Activated gamma-delta T cell treated with anti-CD3 and anti-CD28 coated beads, Interleukin-2, amount 50 U/mL, for 16 hours (primary cell): ENCODE measurements around the gene FABP2.
"Not testable (repeated sequence)": the region's sequence is repeated elsewhere in the genome, so short reads cannot be mapped to it uniquely, and the experiment has no call there.

ENCODE experiments used
- DNase-seq: peaks from one replicate; pipeline ENCODE4 v3.0.0-alpha.2; 2020; ENCODE audit warnings: low read depth

Gene FABP2

DNA sequence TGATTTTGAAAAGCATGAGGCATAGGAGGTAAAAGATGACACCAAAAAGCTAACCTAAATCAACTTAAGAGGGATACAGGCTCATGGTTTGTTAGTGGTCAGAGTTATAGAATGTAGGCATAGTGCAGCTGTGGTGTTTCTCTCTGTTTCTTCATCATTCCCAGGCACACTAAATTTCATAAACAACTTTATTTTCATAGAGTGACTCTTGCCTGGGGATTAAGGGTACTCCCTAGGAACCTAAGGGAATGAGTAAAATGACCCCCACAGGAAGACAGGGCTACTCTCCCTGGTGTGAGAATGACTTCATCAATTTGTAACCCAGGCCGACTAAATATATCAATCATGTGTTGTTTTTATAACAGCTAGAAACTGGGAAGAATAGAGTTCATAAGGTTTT lies 11.1 kb downstream of the FABP2 start:
- no peak for DNase-seq

DNA sequence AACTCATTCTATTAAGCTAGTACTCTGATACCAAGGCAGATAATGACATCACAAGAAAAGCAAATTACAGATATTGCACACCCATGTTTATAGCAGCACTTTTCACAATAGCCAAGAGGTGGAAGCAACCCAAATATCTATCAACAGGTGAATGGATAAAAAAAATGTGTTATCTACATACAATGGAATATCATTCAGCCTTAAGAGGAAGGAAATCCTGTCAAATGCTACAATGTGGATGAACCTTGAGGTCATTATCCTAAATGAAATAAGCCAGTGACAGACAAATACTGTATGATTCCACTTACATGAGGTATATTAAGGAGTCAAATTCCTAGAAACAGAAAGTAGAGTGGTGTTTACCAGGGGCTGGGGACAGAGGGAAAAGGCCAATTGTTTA lies 14.3 kb downstream of the FABP2 start:
- no peak for DNase-seq

DNA sequence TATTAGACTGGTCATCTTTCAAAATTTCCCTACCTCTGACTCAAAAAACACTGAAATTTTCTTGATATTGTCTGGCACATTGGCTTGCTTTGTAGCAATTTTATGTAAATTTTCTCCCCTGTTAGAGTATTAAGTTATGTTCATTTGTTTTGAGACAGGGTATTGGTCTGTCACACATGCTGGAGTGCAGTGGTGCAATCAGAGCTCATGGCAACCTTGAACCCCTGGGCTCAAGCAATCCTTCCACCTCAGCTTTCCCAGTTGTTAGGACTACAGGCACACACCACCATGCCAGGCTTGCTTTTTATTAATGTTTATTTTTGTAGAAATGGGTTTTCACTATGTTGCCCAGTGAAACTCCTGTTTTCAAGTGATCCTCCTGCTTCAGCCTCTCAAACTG lies 17.5 kb downstream of the FABP2 start:
- no peak for DNase-seq

DNA sequence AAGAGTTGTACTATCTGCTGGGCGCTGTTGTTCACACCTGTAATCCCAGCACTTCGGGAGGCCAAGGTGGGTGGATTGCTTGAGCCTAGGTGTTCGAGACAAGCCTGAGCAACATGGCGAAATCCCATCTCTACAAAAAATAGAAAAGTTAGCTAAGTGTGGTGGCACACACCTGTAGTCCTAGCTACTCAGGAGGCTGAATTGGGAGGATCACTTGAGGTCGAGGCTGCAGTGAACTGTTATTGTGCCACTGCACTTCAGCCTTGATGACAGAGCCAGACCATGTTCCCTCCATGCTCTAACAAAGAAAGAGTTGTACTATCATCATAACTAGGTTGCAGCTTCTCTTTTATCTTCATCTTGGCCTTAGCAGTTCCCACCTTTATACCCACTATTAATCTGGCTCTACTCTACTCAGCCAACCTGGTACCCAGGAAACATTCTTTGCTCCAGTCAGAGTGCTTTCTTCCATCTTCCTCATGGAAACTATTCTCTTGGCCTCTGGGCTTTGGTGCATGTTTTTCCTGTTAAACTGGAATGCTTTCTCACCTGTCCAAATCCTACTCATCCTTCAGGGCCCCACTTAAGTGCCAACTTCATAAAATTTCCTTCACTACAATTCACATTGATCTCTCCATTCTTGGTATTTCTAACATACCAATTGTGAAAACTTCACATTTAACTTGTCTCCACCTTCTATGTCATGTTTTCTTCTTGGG lies 18.2 kb downstream of the FABP2 start:
- no peak for DNase-seq

DNA sequence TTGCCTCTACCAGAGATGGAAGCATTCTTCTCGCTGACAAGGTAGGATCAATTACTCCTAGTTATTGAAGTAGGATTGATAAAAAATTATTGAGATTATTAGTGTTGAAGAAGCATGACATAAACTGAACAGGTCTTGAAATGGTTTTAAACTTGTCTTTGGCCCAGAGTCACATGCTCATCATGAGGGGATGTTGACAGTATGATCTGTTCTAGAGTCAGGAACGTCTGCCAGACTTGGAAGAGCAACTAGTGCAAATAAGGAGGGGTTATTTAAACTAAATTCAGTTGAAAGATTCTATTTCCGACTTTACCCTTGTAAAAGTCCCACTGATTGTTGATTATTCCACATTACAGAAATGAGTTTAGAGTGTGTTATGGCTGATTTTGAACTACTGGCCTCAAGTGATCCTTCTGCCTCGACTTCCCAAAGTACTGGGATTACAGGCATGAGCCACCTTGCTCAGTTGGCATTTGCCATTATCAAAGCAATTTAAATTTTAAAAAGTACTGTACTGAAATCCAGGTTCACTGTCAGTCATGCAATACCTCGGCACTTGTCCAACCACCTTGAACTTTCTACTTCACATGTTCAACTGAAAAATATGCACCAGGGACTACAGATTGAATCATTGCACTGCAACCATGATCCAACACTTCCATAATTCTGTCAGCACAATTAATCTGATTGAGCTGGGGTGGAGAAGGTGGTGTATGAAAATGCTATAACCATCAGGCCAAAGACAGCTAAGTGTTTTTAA lies 19.7 kb downstream of the FABP2 start:
- DNase-seq, result no peak

DNA sequence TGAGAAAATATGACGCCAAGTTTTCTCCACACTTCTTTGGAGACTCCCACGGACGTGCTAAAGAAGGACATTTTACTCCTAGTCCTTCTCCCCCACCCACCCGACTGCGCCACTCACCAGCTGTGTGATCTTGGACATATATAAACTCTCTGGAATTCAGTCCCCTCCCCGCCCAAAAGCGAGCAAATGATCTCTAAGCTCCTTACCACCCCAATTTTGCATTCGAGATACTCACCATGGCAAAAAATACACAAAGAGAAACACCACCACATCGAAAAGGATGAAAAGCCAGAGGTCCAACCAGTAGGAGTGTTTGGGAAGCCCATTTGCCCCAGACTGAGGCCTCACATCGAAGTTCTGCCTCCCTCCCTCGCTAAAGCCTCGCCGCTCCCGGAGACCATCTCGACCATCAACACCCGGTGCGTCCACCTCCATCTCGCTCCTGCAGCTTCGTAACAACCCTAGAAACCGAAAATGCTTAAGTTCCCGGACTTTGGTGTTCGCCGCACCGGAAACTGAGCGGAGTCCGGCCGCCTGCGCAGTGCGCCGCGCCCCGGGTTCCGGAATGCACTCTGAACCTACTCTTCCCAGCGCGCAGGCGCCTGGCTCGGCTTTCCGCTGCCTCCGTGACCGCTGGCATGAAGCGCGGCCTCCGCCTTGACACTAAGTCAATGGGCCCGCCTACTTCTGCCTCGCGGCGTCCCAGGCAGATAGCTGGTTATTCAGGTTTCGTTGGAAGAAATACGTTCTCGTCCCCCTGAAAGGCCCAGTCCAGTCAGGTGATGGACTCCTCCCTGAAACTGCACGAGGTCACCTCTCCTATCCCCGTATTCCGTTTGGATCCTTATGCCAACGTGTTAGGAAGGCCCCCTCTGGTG lies 21.6 kb downstream of the FABP2 start:
- DNase-seq, result peak; percentile 83

DNA sequence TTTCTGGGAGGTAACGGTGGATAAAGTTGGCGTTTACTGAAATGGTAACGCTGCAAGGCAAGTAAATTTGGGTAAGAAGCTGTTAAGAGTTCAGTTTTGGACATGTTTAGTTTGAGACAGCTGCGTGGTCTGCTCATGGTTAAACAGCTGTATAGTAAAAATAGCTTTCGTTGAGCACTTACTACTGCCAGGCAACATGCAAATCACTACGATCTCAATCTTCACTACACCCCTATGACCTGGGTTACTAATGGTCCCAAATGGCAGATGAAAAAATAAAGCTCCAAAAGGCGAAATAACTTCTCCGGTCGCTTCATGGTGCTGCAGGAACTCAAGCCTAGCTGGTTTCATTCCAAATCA lies 22.2 kb downstream of the FABP2 start:
- DNase-seq, result no peak

DNA sequence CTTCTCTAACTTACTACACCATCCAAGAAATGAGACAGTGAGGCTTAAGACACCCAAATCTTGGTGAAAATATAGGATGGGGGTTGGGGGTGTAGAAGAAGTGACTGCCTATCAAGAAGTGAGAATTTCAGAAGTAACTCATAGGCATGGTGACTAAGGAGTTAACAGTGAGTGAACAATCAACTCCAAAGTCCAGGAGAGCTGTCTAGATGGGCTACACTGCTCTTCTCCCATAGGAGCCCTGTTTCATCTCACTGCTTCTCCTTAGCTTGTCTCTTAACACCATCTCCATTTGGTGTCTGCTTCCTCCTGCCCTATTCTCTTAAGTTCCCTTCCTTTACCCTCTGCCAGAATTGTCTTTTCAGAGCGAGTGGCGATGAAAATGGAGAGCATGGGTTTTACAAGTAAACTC lies 22.7 kb downstream of the FABP2 start:
- DNase-seq, result no peak

DNA sequence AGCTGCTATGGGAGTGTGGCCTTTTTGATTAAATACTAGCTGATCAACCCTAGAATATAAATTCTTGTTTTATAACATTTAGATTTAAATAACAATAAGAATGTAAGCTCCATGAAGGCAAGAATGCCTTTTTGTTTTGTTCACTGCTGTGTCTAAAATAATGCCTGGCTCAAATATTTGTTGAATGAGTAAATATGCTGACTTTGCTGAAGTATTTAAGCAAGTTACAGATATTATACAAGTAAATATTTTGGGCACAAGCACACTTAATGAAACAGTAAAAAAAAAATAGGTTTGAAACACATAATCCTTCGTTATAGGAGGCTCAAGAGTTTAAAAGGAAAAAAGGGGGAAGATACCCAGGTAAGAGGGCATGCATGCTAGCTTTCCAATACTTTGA lies 24.1 kb downstream of the FABP2 start:
- no peak for DNase-seq

DNA sequence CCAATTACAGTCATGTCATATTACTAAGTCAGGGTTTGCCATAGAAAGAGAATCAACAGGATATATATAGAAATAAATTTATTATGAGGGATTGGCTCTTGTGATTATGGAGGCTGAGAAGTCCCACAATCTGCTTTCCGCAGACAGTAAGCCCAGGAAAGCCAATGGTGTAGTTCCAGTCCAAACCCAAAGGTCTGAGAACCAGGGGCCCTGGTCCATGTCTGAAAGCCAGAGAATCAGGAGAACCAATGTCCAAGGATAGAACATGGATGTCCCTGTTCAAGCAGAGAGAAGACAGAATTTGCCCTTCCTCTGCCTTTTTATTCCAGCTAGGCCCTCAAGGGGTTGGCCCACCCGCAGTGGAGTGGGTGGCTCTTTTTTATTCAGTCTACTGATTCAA lies 25.6 kb downstream of the FABP2 start:
- no peak for DNase-seq

DNA sequence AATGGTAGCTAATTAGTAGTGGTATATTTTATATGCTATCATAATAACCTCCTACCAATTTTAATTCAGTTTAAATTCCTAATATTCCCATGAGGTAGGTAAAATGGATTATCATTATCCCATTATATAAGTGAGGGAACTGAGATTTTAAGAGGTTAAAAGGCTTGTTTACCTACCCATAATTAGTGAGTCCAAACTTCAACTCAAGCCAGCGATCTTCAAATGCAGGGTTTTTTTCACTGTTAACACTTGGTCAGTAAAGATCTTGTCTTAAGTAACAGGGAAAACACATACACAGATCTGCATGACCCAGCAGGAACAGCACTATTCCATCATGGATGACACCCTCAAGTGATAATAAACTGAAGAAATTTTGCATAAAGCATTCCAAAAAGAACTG lies 31.3 kb downstream of the FABP2 start:
- DNase-seq, result no peak

DNA sequence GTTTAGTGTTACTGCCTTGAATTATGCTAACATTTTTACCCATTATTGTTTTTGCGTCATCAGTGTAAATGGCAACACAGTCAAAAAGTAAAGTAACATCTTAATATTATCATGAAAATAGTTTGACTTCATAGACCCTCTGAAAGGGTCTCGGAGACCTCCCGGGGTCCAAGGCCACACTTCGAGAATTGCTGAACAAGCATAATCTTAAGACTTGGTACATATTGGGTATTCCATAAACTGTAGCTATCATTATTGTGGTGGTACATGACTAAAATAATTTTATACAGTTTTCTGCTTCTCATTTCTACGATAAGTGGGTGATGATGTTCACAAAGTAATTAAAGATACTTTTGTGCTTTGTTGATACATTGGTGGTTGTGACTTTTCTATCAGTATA lies 32.6 kb downstream of the FABP2 start:
- DNase-seq, result no peak

DNA sequence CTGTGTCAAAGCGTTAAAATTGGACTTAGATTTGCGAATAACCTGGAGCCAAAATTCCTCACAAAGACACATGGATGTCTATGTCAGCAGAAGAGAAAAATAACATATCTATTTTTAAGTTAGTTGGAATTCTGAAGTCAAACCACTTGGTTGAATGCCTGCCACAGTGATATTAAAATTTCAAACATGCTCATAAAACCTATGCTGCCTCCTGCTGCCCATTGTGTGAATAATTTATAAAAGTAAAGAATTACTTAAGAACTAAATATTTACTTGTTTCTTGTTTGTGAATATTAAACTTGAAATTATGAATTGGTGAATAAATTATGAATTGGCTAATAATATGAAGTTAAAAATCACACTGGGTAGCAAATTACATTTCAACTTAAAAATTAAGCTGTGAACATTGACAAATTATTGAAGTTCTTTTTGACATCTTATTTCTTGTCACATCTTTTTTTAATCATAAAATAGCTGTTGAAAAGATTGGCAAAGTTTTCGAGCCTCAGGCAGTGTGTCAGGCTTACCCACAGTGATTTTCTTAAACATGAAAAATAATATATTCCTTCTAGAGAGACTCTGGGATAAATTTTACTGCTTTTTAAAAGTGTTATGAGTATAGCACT lies 35.4 kb downstream of the FABP2 start:
- no peak for DNase-seq

DNA sequence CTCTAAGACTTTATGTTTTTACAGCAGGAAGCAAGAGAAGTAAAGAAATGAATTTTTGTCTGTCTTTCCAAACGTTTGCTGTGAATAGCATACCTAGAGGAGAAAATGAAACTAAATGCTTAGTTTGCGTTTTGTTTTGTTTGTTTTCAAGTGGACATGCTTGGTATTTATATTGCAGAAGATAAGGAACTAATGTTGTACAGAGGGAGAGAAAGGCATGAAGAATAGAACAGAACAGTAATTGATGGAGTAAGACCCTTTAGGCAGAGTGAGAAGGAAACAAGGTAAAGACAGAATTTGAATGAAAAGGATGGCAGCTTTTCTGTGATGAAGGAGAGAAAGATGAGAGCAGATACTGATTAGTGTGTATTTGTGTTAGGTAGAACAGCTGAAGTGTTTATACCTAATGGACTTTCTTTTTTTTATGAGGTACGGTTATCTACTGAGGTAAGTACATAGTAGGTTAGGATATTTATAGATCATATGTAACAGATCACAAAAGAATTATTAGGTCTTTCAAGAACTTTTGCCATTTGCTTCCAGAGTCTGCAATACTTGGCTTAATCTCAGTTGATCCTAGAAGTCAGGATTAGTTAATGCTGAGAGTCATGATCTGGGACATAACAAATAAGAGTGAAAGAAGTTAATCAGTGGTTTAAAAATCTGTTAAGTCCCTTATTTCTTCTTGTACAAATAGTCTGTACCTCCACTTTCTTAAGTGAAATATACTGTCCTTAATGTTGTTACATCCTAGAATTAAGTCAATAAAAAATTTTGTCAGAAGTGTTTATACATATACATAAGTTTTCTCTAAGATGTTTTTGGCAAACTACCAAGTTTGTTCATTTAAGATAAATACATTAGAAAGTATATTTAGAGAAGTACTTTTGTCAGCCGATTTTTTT lies 36.8 kb downstream of the FABP2 start:
- DNase-seq, result no peak

DNA sequence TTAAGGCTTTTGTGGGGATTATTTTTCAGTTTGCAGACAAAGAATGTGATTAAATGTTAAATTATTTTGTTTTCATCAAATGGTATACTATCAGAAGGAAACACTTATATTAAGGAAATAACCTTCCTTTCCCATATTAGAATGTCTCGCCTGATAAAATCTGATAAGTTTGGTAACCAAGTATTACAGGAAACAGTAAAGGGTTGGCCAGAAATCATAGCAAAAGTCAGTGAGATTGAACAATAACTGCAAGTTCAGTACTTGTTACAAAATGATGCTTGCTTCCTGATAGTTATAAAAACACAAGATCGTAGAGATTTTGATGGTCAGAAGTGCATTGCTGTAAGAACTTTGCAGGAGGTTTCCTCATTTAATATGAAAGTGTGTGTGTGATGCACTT lies 40.5 kb downstream of the FABP2 start:
- no peak for DNase-seq

DNA sequence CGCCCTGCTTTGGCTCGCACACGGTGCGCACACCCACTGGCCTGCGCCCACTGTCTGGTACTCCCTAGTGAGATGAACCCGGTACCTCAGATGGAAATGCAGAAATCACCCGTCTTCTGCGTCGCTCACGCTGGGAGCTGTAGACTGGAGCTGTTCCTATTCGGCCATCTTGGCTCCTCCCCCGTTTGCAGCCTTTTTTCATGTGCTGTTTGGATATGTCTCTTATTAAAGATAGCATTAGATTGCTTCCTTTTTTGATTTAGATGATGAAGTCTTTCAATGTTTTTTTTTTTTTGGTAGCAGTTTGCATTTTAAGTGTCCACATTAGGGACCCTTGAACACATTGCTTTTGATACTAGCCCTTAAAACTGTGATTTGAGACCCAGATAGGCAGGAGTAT lies 42.0 kb downstream of the FABP2 start:
- DNase-seq, result not testable (repeated sequence)

DNA sequence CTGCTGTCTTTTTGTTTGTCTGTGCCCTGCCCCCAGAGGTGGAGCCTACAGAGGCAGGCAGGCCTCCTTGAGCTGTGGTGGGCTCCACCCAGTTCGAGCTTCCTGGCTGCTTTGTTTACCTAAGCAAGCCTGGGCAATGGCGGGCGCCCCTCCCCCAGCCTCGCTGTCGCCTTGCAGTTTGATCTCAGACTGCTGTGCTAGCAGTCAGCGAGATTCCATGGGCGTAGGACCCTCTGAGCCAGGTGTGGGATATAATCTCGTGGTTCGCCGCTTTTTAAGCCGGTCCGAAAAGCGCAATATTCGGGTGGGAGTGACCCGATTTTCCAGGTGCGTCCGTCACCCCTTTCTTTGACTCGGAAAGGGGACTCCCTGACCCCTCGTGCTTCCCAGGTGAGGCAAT lies 42.4 kb downstream of the FABP2 start:
- DNase-seq, result not testable (repeated sequence)

DNA sequence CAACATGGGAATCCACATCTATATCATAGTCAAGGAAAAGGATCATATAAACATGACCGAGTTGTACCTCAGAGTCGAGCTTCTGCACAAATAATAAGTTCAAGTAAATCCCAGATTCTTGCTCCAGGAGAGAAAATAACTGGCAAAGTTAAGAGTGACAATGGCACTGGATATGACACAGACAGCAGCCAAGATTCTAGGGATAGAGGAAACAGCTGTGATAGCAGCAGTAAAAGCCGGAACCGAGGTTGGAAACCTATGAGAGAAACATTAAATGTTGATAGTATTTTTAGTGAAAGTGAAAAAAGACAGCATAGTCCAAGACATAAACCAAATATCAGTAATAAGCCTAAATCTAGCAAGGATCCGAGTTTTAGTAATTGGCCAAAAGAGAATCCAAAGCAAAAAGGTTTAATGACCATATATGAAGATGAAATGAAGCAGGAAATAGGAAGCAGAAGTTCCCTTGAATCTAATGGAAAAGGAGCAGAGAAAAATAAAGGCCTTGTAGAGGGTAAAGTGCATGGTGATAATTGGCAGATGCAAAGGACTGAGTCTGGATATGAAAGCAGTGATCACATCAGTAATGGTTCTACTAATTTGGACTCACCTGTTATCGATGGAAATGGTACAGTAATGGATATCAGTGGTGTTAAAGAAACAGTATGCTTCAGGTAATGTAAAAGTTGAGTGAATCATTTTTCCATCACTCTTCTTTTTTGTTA lies 50.4 kb downstream of the FABP2 start:
- no peak for DNase-seq

DNA sequence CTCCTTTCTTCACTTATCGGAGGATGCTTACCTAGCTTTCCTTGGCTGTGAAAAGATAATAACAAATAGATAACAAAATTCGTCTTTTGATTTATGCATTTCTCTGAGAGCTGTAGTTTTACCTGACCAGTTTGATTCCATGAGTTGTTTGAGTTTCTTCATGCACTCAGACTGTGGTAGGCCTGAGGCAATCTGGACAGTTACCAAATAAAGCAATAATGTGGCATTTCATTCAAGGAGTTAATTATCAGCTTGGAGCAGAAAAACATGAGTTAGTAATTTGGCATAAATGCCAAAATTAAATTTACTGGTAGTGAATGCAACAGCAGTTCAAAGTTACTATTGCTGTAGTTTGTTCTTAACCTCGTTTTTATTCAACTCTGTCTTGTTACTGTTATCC lies 53.5 kb downstream of the FABP2 start:
- DNase-seq, result no peak
